Prostate gland (tissue), 2 donors: ENCODE measurements around the gene GRID2.

Source experiments
- POLR2A ChIP-seq: fragments of 450-650 bp; IDR thresholded peaks from one replicate; pipeline ENCODE4 v1.6.1; 2016; ENCODE audit warnings: antibody characterized with exemption, mild to moderate bottlenecking
- TF ChIP-seq, protein P1 (sequence below), 4 experiments: fragments of 200-600 bp in 2 of 4; fragments of 450-650 bp in 2 of 4; sonication (generic) in 2 of 4; IDR thresholded peaks; 1 replicate in 3 of 4; 2 replicates in 1 of 4; pipeline ENCODE4 v1.5.1; 2016 to 2019; ENCODE audit warnings: antibody characterized with exemption in 4 of 4, mild to moderate bottlenecking in 2 of 4, moderate library complexity in 2 of 4

DNA sequence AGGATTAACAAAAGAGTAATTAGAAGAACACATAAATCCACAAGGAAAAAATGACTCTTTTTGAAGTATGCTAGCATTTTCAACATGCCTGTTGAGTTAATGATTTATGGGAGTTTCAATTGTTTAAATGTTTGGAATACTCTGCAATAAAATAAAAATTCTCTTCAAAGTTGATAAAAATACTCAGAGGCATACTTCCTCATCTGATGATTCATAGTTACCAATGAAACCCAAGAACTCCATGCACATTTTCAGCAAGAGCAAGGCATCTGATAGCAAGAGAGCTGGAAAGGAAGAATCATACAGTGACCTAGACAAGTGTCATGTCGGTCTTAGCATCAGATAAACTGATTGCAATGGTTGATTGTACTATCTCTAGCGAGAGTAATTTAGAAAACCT is 1081.1 kb downstream of the GRID2 start:
- no peak for TF ChIP-seq POLR2A
- TF ChIP-seq, protein P1, sequence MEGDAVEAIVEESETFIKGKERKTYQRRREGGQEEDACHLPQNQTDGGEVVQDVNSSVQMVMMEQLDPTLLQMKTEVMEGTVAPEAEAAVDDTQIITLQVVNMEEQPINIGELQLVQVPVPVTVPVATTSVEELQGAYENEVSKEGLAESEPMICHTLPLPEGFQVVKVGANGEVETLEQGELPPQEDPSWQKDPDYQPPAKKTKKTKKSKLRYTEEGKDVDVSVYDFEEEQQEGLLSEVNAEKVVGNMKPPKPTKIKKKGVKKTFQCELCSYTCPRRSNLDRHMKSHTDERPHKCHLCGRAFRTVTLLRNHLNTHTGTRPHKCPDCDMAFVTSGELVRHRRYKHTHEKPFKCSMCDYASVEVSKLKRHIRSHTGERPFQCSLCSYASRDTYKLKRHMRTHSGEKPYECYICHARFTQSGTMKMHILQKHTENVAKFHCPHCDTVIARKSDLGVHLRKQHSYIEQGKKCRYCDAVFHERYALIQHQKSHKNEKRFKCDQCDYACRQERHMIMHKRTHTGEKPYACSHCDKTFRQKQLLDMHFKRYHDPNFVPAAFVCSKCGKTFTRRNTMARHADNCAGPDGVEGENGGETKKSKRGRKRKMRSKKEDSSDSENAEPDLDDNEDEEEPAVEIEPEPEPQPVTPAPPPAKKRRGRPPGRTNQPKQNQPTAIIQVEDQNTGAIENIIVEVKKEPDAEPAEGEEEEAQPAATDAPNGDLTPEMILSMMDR (IDR thresholded peaks at IDR 0.05): no peak
